Measurements from ENCODE around the gene FKBP5. TPM values are rescaled to one million over a fixed set of nuclear protein-coding genes. Genes with fewer than 3 reads are reported as not detected.

The FKBP5 gene
- total and polyA plus RNA-seq, 9 of the 15 experiments (the other 6 are each of a cell fraction or from before 2014, with no cell fraction given) = 32.7 to 151 (median 75.0) TPM

DNA sequence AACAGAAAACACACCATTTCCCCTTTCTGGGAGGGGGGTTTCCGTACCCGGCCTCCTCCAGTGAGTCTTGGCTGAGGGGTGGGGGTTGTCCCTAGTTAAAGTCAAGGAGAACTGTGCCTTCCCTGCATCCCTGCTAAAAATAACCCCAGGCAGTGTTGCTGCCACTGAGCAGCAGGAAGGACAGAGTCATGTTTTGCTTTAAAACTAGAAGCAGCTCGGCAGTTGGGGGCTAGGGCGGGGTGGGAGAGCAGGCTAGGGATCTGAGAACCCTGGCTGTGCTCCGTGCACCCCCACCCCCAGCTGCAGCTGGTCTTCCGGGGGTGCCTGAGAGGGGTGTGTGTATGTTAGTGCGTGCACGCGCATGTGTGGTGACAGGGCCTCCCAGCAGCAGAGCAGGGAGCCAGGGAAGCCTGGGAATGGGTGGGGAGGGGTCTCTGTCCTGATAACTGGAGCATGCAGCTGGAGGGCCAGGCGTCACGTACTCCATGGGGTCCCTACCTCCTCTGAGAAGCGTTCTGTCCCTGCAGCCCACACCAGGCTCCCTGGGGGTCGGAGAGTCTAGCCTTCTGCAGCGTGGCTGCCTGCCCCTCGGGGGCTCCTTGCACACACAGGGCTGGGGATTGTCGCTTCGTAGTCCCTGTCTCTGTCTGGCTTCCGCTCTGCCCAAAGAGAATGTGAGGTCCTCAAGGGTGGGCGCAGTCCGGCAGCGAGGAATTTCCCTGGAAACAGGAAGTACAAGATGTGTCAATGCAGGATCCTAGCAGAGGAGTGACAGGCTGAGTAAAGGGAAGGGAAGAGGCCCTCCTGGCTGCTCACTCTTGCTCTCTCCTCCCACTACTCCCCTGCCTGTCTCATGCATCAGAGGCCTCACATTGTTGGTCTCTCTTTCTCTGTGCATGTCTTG lies 31.4 kb upstream of the FKBP5 start (continued):
- TF ChIP-seq BHLHE40 (IDR thresholded peaks at IDR 0.05; ENCODE audit: low read length) (0 out of 2 replicates have a peak, but pooled peaks have one; percentile 16), TBL1XR1 (IDR thresholded peaks at IDR 0.05; ENCODE audit: low read length in 2 of 2) (no peak), JUND (IDR thresholded peaks at IDR 0.05; ENCODE audit: borderline replicate concordance, low read depth, low read length) (no peak), JUND (tag; IDR thresholded peaks at IDR 0.05; ENCODE audit: borderline replicate concordance, low read depth, low read length) (peak; percentile 47; the same call in 1 of the 3 replicates), ZNF507 (tag; conservative IDR thresholded peaks at IDR 0.05) (no peak), SMAD3 (CRISPR knock-in tag; conservative IDR thresholded peaks at IDR 0.05) (no peak), HNRNPH1 (optimal IDR thresholded peaks at IDR 0.05; ENCODE audit: low read depth, low read length) (no peak), ARNT (IDR thresholded peaks at IDR 0.05) (no peak), CBX3 (IDR thresholded peaks at IDR 0.05; ENCODE audit: borderline replicate concordance in 1 of 2, low read length in 2 of 2) (no peak), RBM22 (IDR thresholded peaks at IDR 0.05; ENCODE audit: low read depth, low read length, poor library complexity, severe bottlenecking) (no peak), NBN (IDR thresholded peaks at IDR 0.05; ENCODE audit: low read depth) (no peak), CAMTA2 (CRISPR knock-in tag; conservative IDR thresholded peaks at IDR 0.05) (no peak), ZNF764 (CRISPR knock-in tag; IDR thresholded peaks at IDR 0.05; ENCODE audit: low read depth) (no peak)
- TF ChIP-seq, protein P1, sequence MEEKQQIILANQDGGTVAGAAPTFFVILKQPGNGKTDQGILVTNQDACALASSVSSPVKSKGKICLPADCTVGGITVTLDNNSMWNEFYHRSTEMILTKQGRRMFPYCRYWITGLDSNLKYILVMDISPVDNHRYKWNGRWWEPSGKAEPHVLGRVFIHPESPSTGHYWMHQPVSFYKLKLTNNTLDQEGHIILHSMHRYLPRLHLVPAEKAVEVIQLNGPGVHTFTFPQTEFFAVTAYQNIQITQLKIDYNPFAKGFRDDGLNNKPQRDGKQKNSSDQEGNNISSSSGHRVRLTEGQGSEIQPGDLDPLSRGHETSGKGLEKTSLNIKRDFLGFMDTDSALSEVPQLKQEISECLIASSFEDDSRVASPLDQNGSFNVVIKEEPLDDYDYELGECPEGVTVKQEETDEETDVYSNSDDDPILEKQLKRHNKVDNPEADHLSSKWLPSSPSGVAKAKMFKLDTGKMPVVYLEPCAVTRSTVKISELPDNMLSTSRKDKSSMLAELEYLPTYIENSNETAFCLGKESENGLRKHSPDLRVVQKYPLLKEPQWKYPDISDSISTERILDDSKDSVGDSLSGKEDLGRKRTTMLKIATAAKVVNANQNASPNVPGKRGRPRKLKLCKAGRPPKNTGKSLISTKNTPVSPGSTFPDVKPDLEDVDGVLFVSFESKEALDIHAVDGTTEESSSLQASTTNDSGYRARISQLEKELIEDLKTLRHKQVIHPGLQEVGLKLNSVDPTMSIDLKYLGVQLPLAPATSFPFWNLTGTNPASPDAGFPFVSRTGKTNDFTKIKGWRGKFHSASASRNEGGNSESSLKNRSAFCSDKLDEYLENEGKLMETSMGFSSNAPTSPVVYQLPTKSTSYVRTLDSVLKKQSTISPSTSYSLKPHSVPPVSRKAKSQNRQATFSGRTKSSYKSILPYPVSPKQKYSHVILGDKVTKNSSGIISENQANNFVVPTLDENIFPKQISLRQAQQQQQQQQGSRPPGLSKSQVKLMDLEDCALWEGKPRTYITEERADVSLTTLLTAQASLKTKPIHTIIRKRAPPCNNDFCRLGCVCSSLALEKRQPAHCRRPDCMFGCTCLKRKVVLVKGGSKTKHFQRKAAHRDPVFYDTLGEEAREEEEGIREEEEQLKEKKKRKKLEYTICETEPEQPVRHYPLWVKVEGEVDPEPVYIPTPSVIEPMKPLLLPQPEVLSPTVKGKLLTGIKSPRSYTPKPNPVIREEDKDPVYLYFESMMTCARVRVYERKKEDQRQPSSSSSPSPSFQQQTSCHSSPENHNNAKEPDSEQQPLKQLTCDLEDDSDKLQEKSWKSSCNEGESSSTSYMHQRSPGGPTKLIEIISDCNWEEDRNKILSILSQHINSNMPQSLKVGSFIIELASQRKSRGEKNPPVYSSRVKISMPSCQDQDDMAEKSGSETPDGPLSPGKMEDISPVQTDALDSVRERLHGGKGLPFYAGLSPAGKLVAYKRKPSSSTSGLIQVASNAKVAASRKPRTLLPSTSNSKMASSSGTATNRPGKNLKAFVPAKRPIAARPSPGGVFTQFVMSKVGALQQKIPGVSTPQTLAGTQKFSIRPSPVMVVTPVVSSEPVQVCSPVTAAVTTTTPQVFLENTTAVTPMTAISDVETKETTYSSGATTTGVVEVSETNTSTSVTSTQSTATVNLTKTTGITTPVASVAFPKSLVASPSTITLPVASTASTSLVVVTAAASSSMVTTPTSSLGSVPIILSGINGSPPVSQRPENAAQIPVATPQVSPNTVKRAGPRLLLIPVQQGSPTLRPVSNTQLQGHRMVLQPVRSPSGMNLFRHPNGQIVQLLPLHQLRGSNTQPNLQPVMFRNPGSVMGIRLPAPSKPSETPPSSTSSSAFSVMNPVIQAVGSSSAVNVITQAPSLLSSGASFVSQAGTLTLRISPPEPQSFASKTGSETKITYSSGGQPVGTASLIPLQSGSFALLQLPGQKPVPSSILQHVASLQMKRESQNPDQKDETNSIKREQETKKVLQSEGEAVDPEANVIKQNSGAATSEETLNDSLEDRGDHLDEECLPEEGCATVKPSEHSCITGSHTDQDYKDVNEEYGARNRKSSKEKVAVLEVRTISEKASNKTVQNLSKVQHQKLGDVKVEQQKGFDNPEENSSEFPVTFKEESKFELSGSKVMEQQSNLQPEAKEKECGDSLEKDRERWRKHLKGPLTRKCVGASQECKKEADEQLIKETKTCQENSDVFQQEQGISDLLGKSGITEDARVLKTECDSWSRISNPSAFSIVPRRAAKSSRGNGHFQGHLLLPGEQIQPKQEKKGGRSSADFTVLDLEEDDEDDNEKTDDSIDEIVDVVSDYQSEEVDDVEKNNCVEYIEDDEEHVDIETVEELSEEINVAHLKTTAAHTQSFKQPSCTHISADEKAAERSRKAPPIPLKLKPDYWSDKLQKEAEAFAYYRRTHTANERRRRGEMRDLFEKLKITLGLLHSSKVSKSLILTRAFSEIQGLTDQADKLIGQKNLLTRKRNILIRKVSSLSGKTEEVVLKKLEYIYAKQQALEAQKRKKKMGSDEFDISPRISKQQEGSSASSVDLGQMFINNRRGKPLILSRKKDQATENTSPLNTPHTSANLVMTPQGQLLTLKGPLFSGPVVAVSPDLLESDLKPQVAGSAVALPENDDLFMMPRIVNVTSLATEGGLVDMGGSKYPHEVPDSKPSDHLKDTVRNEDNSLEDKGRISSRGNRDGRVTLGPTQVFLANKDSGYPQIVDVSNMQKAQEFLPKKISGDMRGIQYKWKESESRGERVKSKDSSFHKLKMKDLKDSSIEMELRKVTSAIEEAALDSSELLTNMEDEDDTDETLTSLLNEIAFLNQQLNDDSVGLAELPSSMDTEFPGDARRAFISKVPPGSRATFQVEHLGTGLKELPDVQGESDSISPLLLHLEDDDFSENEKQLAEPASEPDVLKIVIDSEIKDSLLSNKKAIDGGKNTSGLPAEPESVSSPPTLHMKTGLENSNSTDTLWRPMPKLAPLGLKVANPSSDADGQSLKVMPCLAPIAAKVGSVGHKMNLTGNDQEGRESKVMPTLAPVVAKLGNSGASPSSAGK (IDR thresholded peaks at IDR 0.05) = no peak
- TF ChIP-seq, protein P2, sequence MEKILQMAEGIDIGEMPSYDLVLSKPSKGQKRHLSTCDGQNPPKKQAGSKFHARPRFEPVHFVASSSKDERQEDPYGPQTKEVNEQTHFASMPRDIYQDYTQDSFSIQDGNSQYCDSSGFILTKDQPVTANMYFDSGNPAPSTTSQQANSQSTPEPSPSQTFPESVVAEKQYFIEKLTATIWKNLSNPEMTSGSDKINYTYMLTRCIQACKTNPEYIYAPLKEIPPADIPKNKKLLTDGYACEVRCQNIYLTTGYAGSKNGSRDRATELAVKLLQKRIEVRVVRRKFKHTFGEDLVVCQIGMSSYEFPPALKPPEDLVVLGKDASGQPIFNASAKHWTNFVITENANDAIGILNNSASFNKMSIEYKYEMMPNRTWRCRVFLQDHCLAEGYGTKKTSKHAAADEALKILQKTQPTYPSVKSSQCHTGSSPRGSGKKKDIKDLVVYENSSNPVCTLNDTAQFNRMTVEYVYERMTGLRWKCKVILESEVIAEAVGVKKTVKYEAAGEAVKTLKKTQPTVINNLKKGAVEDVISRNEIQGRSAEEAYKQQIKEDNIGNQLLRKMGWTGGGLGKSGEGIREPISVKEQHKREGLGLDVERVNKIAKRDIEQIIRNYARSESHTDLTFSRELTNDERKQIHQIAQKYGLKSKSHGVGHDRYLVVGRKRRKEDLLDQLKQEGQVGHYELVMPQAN (IDR thresholded peaks at IDR 0.05; ENCODE audit: borderline replicate concordance) = no peak
